ENCODE data around the gene MYZAP.
A peak's percentile ranks its signal among the peaks of the same experiment; 100 is the strongest.

The MYZAP gene, protein sequence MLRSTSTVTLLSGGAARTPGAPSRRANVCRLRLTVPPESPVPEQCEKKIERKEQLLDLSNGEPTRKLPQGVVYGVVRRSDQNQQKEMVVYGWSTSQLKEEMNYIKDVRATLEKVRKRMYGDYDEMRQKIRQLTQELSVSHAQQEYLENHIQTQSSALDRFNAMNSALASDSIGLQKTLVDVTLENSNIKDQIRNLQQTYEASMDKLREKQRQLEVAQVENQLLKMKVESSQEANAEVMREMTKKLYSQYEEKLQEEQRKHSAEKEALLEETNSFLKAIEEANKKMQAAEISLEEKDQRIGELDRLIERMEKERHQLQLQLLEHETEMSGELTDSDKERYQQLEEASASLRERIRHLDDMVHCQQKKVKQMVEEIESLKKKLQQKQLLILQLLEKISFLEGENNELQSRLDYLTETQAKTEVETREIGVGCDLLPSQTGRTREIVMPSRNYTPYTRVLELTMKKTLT

DNA sequence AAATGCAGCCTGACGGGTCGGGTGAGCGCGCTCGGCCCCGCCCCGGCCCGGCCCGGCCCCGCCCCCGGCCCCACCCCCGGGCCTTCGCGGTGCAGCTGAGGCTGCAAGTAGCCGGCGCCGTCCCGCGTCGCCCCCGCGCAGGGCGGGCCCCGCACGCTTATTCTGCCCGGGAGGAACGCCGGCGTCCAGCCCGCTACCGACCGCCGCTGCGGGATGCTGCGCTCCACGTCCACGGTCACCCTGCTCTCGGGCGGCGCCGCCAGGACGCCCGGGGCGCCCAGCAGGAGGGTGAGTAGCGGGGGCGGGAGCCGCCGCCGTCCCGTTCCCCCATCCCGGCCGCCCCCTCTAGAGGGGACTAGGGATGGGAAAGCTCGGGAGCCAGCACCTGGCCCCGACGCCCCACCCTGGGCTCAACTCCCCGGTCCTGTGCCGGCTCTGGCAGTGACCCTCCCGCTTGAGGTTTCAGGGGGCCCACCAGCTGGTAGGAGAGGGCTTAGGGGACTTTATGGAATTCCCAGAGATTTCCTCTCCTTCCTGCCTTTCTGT, at the start of gene MYZAP:
Gene MYZAP, plus strand, starts transcription at position 83 of the 546 bp plus-strand sequence. Its CDS starts 131 bp downstream, at position 214.
- H3K4me3 ChIP-seq (ENCODE audit: low read depth in 1 of 2, low read length in 1 of 2): peak within 1 kb of the TSS in 1 of 2 experiments; percentile 17
- no peak within 1 kb of the TSS for H3K27ac ChIP-seq
- no peaks in the 10 kb centered on the region for H3K9me3 ChIP-seq
- peaks cover 69% of the 10 kb centered on the region for H3K27me3 ChIP-seq
- H3K4me1 ChIP-seq (ENCODE audit: control insufficient read depth in 1 of 2, insufficient read depth in 1 of 2, low read depth in 1 of 2, low read length in 1 of 2): peaks cover 0 to 2% of the 10 kb centered on the region in 2 experiments
- TF ChIP-seq, protein P1, sequence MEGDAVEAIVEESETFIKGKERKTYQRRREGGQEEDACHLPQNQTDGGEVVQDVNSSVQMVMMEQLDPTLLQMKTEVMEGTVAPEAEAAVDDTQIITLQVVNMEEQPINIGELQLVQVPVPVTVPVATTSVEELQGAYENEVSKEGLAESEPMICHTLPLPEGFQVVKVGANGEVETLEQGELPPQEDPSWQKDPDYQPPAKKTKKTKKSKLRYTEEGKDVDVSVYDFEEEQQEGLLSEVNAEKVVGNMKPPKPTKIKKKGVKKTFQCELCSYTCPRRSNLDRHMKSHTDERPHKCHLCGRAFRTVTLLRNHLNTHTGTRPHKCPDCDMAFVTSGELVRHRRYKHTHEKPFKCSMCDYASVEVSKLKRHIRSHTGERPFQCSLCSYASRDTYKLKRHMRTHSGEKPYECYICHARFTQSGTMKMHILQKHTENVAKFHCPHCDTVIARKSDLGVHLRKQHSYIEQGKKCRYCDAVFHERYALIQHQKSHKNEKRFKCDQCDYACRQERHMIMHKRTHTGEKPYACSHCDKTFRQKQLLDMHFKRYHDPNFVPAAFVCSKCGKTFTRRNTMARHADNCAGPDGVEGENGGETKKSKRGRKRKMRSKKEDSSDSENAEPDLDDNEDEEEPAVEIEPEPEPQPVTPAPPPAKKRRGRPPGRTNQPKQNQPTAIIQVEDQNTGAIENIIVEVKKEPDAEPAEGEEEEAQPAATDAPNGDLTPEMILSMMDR (IDR thresholded peaks at IDR 0.05): no peak
- no peaks in the 10 kb centered on the region for H3K36me3 ChIP-seq

DNA sequence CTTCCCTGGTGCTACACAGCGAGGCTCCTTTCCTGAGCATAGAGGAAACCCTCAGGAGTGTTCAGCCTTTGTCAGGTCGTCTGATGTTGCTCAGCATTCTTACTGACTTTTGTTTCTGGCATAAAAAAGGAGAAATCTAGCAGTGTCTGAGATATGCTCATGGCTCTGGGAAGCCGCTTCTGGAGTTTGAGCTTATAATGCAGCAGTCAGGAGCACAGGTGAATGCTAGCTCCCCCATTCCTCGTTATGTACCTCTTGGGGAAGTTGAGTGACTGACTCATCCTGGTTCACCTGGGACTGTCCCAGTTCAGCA, 49.2 kb upstream of the MYZAP start:
- no peaks in the 10 kb centered on the region for H3K36me3 ChIP-seq
- TF ChIP-seq, protein P1 (IDR thresholded peaks at IDR 0.05): no peak
- no peak overlapping the region for H3K27ac ChIP-seq

DNA sequence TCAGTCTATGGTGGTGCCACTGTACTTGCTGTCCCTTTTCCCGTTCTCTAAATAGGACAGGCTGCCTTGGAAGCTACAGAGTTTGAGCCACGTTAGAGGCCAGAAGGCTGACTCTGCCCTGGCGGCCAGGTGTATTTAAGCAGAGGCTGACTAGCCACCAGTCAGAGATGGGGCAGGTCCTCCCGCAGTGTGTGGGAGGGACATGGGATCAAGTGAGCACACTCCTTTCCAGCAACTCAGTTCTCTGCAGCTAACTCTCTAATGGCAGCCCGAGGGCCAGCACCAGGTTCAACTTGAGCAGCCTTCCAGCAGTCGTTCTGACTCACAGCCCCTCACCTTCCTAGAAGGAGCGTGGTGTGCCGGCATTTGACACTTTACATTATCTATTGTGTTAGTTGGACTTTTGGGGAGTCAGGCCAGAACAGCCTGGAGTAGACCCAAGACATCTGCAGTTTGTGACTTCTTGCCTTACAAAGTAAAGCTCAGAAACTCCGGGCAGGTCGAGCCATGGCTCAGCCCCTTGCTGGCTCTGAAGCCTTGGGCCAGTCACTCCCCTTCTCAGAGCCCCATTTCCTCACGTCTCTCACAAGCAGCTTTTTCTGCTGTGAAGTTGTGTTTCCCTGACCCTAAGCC, 46.7 kb upstream of the MYZAP start:
- Histone ChIP-seq H3K9me3 (no peaks in the 10 kb centered on the region), H3K27me3 (no peaks in the 10 kb centered on the region), H3K27ac (no peak overlapping the region), H3K4me3 (ENCODE audit: low read depth in 1 of 2, low read length in 1 of 2) (no peak overlapping the region), H3K36me3 (no peaks in the 10 kb centered on the region), H3K4me1 (ENCODE audit: control insufficient read depth in 1 of 2, insufficient read depth in 1 of 2, low read depth in 1 of 2, low read length in 1 of 2) (no peaks in the 10 kb centered on the region)
- TF ChIP-seq, protein P1 (IDR thresholded peaks at IDR 0.05): no peak

More for the DNA sequence above, 49.2 kb upstream of the MYZAP start:
- no peaks in the 10 kb centered on the region for H3K27me3 ChIP-seq
- no peak overlapping the region for H3K4me3 ChIP-seq (ENCODE audit: low read depth in 1 of 2, low read length in 1 of 2)
- no peaks in the 10 kb centered on the region for H3K4me1 ChIP-seq (ENCODE audit: control insufficient read depth in 1 of 2, insufficient read depth in 1 of 2, low read depth in 1 of 2, low read length in 1 of 2)
- H3K9me3 ChIP-seq: no peaks in the 10 kb centered on the region

DNA sequence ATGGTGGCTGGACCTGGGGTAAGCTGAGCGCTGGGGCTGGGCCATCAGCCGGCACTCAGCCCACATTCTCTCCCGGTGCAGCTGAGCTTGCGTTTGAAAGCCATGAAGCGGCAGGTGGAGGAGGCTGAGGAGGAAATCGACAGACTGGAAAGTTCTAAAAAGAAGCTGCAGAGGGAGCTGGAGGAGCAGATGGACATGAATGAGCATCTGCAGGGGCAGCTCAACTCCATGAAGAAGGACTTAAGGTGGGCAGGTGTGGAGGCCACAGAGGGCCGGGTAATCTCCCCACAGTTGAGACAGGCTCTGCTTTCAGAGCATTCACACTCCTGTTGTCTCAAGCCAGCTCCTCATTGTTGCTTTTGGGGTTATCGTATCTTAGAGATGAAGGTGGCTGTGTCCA, 45.7 kb upstream of the MYZAP start:
- Histone ChIP-seq H3K4me1 (ENCODE audit: control insufficient read depth in 1 of 2, insufficient read depth in 1 of 2, low read depth in 1 of 2, low read length in 1 of 2) (no peaks in the 10 kb centered on the region), H3K36me3 (no peaks in the 10 kb centered on the region), H3K27me3 (no peaks in the 10 kb centered on the region), H3K27ac (no peak overlapping the region), H3K4me3 (ENCODE audit: low read depth in 1 of 2, low read length in 1 of 2) (no peak overlapping the region), H3K9me3 (no peaks in the 10 kb centered on the region)
- TF ChIP-seq, protein P1 (IDR thresholded peaks at IDR 0.05): no peak

DNA sequence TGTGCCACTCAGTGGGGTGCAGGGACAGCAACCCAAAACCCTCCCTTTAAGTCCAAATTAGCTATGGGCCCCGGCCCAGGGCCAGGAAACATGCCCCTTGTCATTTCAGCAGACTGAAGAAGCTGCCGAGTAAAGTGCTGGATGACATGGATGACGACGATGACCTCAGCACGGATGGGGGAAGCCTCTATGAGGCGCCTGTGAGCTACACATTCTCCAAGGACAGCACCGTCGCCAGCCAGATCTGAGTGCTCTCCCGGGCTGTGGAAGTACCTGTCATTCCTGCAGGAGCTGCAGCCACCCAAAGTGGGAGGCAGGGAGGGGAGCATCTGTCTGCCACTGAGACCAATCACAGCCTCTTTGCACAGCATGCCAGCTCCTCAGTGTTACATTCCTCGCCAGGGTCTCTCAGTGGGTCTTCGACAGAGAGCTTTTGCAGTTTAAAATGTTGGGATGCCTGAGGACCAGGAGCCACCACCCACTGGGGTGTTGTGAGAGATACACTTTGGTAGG, 44.4 kb upstream of the MYZAP start:
- TF ChIP-seq, protein P1 (IDR thresholded peaks at IDR 0.05): no peak
- no peaks in the 10 kb centered on the region for H3K27me3 ChIP-seq

More for the DNA sequence above, 44.4 kb upstream of the MYZAP start:
- H3K4me1 ChIP-seq (ENCODE audit: control insufficient read depth in 1 of 2, insufficient read depth in 1 of 2, low read depth in 1 of 2, low read length in 1 of 2): no peaks in the 10 kb centered on the region
- H3K4me3 ChIP-seq (ENCODE audit: low read depth in 1 of 2, low read length in 1 of 2): no peak overlapping the region
- no peaks in the 10 kb centered on the region for H3K9me3 ChIP-seq
- no peak overlapping the region for H3K27ac ChIP-seq
- H3K36me3 ChIP-seq: no peaks in the 10 kb centered on the region

Measured in neutrophil (primary cell).